ENCODE measurements around the gene IPCEF1.
"Not testable (repeated sequence)": the region's sequence is repeated elsewhere in the genome, so short reads cannot be mapped to it uniquely, and the experiment has no call there.

IPCEF1 gene

GRCh38 chr6:154243793-154244750 is 112.5 kb downstream of the IPCEF1 start:
- H3K4me3 ChIP-seq (ENCODE audit: low read depth, low read length): no peak overlapping the region
- no peak for TF ChIP-seq CTCF (IDR thresholded peaks at IDR 0.05; ENCODE audit: low read depth, low read length)

GRCh38 chr6:154242617-154243357 is 113.8 kb downstream of the IPCEF1 start:
- no peak overlapping the region for H3K4me3 ChIP-seq (ENCODE audit: low read depth, low read length)
- TF ChIP-seq CTCF (IDR thresholded peaks at IDR 0.05; ENCODE audit: low read depth, low read length): no peak

GRCh38 chr6:154241581-154241980 is 115.0 kb downstream of the IPCEF1 start:
- TF ChIP-seq CTCF (IDR thresholded peaks at IDR 0.05; ENCODE audit: low read depth, low read length): no peak
- H3K4me3 ChIP-seq (ENCODE audit: low read depth, low read length): no peak overlapping the region

- H3K4me3 ChIP-seq (ENCODE audit: low read depth, low read length): not testable (repeated sequence)
These were observed 115.5 kb downstream of the IPCEF1 start for GRCh38 chr6:154241061-154241460.

- no peak for TF ChIP-seq CTCF (IDR thresholded peaks at IDR 0.05; ENCODE audit: low read depth, low read length)
- no peak overlapping the region for H3K4me3 ChIP-seq (ENCODE audit: low read depth, low read length)
These were observed 117.2 kb downstream of the IPCEF1 start for GRCh38 chr6:154239392-154239791.

- no peak for TF ChIP-seq CTCF (IDR thresholded peaks at IDR 0.05; ENCODE audit: low read depth, low read length)
These were observed 117.8 kb downstream of the IPCEF1 start for GRCh38 chr6:154238831-154239230.

GRCh38 chr6:154236646-154237301 is 119.8 kb downstream of the IPCEF1 start:
- TF ChIP-seq CTCF (IDR thresholded peaks at IDR 0.05; ENCODE audit: low read depth, low read length): no peak
- H3K4me3 ChIP-seq (ENCODE audit: low read depth, low read length): no peak overlapping the region

More at GRCh38 chr6:154238831-154239230, 117.8 kb downstream of the IPCEF1 start:
- H3K4me3 ChIP-seq (ENCODE audit: low read depth, low read length): no peak overlapping the region

Measured in WI38 (cell line).